BLaER1 treated with 17β-estradiol and CSF1 and Interleukin-3, amounts not matched to agents 10 nM and 100 nM (cell line): ENCODE measurements around the gene GPC4.

Experiments used
- H3K27ac ChIP-seq, 11 experiments: shearing (Covaris generic); formaldehyde crosslinking; 2 replicates each; pipeline ENCODE4 v1.8.1; 2022
- H3K27me3 ChIP-seq, 11 experiments: shearing (Covaris generic); formaldehyde crosslinking; 2 replicates each; pipeline ENCODE4 v1.8.1; 2022
- H3K36me3 ChIP-seq, 11 experiments: shearing (Covaris generic); formaldehyde crosslinking; 2 replicates each; pipeline ENCODE4 v1.8.1; 2022
- H3K4me1 ChIP-seq, 10 experiments: shearing (Covaris generic); formaldehyde crosslinking; 2 replicates each; pipeline ENCODE4 v1.8.1; 2022
- H3K4me2 ChIP-seq, 11 experiments: shearing (Covaris generic); formaldehyde crosslinking; 2 replicates each; pipeline ENCODE4 v1.8.1; 2022
- H3K4me3 ChIP-seq, 10 experiments: shearing (Covaris generic); formaldehyde crosslinking; 2 replicates each; pipeline ENCODE4 v1.8.1; 2022
- H3K9ac ChIP-seq, 11 experiments: shearing (Covaris generic); formaldehyde crosslinking; 2 replicates each; pipeline ENCODE4 v1.8.1; 2022
- H3K9me3 ChIP-seq, 11 experiments: shearing (Covaris generic); formaldehyde crosslinking; replicated peaks in 1 of 11; 2 replicates each; pipeline ENCODE4 v1.8.1; 2022
- H4K20me1 ChIP-seq, 11 experiments: shearing (Covaris generic); formaldehyde crosslinking; 2 replicates each; pipeline ENCODE4 v1.8.1; 2022
- Cebpa-rat ChIP-seq, 11 experiments: shearing (Covaris generic); IDR thresholded peaks; 2 replicates each; pipeline ENCODE4 v1.8.1; 2022

Gene GPC4

GRCh38 chrX:133384454-133384853, 30.8 kb downstream of the GPC4 start:
- peaks cover 0 to 14% (median 6%) of the 10 kb centered on the region in 10 experiments; a peak in 9 of 20 replicates for H3K4me1 ChIP-seq
- no peaks in the 10 kb centered on the region for H3K9me3 ChIP-seq
- no peaks in the 10 kb centered on the region for H3K36me3 ChIP-seq
- no peak overlapping the region for H3K4me2 ChIP-seq
- no peak overlapping the region for H3K27ac ChIP-seq
- H4K20me1 ChIP-seq = peaks cover 0 to 4% (median 0%) of the 10 kb centered on the region in 11 experiments; a peak in 3 of 22 replicates
- no peak overlapping the region for H3K9ac ChIP-seq
- H3K27me3 ChIP-seq = peaks cover 89 to 99% (median 96%) of the 10 kb centered on the region in 11 experiments
- no peak overlapping the region for H3K4me3 ChIP-seq
- no peak for TF ChIP-seq Cebpa-rat (IDR thresholded peaks at IDR 0.05)

- no peak overlapping the region for H3K4me3 ChIP-seq
- peaks cover 0 to 4% (median 0%) of the 10 kb centered on the region in 11 experiments; a peak in 2 of 22 replicates for H4K20me1 ChIP-seq
- no peaks in the 10 kb centered on the region for H3K36me3 ChIP-seq
- peaks cover 87 to 99% (median 95%) of the 10 kb centered on the region in 11 experiments for H3K27me3 ChIP-seq
- no peak overlapping the region for H3K27ac ChIP-seq
- H3K9ac ChIP-seq = no peak overlapping the region
- TF ChIP-seq Cebpa-rat (IDR thresholded peaks at IDR 0.05) = no peak
- peaks cover 0 to 14% (median 6%) of the 10 kb centered on the region in 10 experiments; a peak in 9 of 20 replicates for H3K4me1 ChIP-seq
- no peaks in the 10 kb centered on the region for H3K9me3 ChIP-seq
- peak overlapping the region in 6 of 11 experiments; percentile 1 to 32 (median 18); a peak in 5 of 22 replicates for H3K4me2 ChIP-seq
These were observed 34.3 kb downstream of the GPC4 start for GRCh38 chrX:133380711-133381619.

GRCh38 chrX:133376422-133376821, 38.9 kb downstream of the GPC4 start:
- Histone ChIP-seq H3K27me3 (peaks cover 91 to 100% (median 98%) of the 10 kb centered on the region in 11 experiments), H4K20me1 (no peaks in the 10 kb centered on the region; a peak in 1 of 22 replicates), H3K9me3 (no peaks in the 10 kb centered on the region), H3K9ac (no peak overlapping the region), H3K4me3 (no peak overlapping the region), H3K36me3 (no peaks in the 10 kb centered on the region), H3K27ac (no peak overlapping the region), H3K4me1 (peaks cover 0 to 9% (median 6%) of the 10 kb centered on the region in 10 experiments; a peak in 9 of 20 replicates), H3K4me2 (no peak overlapping the region)
- no peak for TF ChIP-seq Cebpa-rat (IDR thresholded peaks at IDR 0.05)

- no peak for TF ChIP-seq Cebpa-rat (IDR thresholded peaks at IDR 0.05)
These were observed 39.5 kb downstream of the GPC4 start for GRCh38 chrX:133375615-133376340.

GRCh38 chrX:133374874-133375387, 40.4 kb downstream of the GPC4 start:
- H3K9ac ChIP-seq = no peak overlapping the region
- H3K27me3 ChIP-seq = peaks cover 92 to 100% (median 99%) of the 10 kb centered on the region in 11 experiments
- no peaks in the 10 kb centered on the region; a peak in 1 of 22 replicates for H4K20me1 ChIP-seq
- no peaks in the 10 kb centered on the region for H3K9me3 ChIP-seq
- H3K36me3 ChIP-seq = no peaks in the 10 kb centered on the region
- no peak overlapping the region for H3K4me2 ChIP-seq
- TF ChIP-seq Cebpa-rat (IDR thresholded peaks at IDR 0.05) = no peak
- no peak overlapping the region for H3K4me3 ChIP-seq
- H3K4me1 ChIP-seq = peaks cover 0 to 9% (median 0%) of the 10 kb centered on the region in 10 experiments; a peak in 5 of 20 replicates
- H3K27ac ChIP-seq = no peak overlapping the region

More at GRCh38 chrX:133375615-133376340, 39.5 kb downstream of the GPC4 start:
- Histone ChIP-seq H3K4me1 (peaks cover 0 to 3% (median 1%) of the 10 kb centered on the region in 10 experiments; a peak in 7 of 20 replicates), H3K27ac (no peak overlapping the region), H3K27me3 (peaks cover 91 to 100% (median 98%) of the 10 kb centered on the region in 11 experiments), H3K9ac (no peak overlapping the region), H3K4me2 (no peak overlapping the region), H3K36me3 (no peaks in the 10 kb centered on the region), H3K9me3 (no peaks in the 10 kb centered on the region), H4K20me1 (no peaks in the 10 kb centered on the region; a peak in 1 of 22 replicates), H3K4me3 (no peak overlapping the region)

- H3K4me3 ChIP-seq = no peak overlapping the region
- H3K4me2 ChIP-seq = no peak overlapping the region
- no peaks in the 10 kb centered on the region for H3K9me3 ChIP-seq
- peaks cover 93 to 100% (median 99%) of the 10 kb centered on the region in 11 experiments for H3K27me3 ChIP-seq
- H3K27ac ChIP-seq = no peak overlapping the region
- no peaks in the 10 kb centered on the region for H3K36me3 ChIP-seq
- TF ChIP-seq Cebpa-rat (IDR thresholded peaks at IDR 0.05) = no peak
- no peak overlapping the region for H3K9ac ChIP-seq
- no peaks in the 10 kb centered on the region; a peak in 1 of 22 replicates for H4K20me1 ChIP-seq
- H3K4me1 ChIP-seq = peaks cover 0 to 9% (median 0%) of the 10 kb centered on the region in 10 experiments; a peak in 6 of 20 replicates
These were observed 41.8 kb downstream of the GPC4 start for GRCh38 chrX:133373386-133374079.

- H4K20me1 ChIP-seq = peaks cover 0 to 7% (median 0%) of the 10 kb centered on the region in 11 experiments; a peak in 1 of 22 replicates
- H3K9me3 ChIP-seq = no peaks in the 10 kb centered on the region
- TF ChIP-seq Cebpa-rat (IDR thresholded peaks at IDR 0.05) = no peak
- H3K4me2 ChIP-seq = peak overlapping the region in 4 of 11 experiments; percentile 4 to 23 (median 20); a peak in 2 of 22 replicates
- H3K9ac ChIP-seq = no peak overlapping the region
- no peaks in the 10 kb centered on the region for H3K36me3 ChIP-seq
- H3K4me1 ChIP-seq = peaks cover 0 to 9% (median 0%) of the 10 kb centered on the region in 10 experiments; a peak in 6 of 20 replicates
- H3K27me3 ChIP-seq = peaks cover 97 to 100% (median 100%) of the 10 kb centered on the region in 11 experiments
- no peak overlapping the region for H3K4me3 ChIP-seq
- no peak overlapping the region for H3K27ac ChIP-seq
These were observed 44.5 kb downstream of the GPC4 start for GRCh38 chrX:133370696-133371275.

- no peak overlapping the region for H3K4me2 ChIP-seq
- no peak overlapping the region for H3K27ac ChIP-seq
- peaks cover 0 to 9% (median 0%) of the 10 kb centered on the region in 10 experiments; a peak in 6 of 20 replicates for H3K4me1 ChIP-seq
- no peaks in the 10 kb centered on the region for H3K9me3 ChIP-seq
- H3K9ac ChIP-seq = no peak overlapping the region
- peaks cover 95 to 100% (median 100%) of the 10 kb centered on the region in 11 experiments for H3K27me3 ChIP-seq
- no peaks in the 10 kb centered on the region for H3K36me3 ChIP-seq
- H4K20me1 ChIP-seq = peaks cover 0 to 7% (median 0%) of the 10 kb centered on the region in 11 experiments; a peak in 2 of 22 replicates
- TF ChIP-seq Cebpa-rat (IDR thresholded peaks at IDR 0.05) = no peak
- H3K4me3 ChIP-seq = no peak overlapping the region
These were observed 46.2 kb downstream of the GPC4 start for GRCh38 chrX:133369065-133369464.
